HG03558 (cell line): Measurements from ENCODE around the gene ARHGAP15.
A peak's percentile ranks its signal among the peaks of the same experiment; 100 is the strongest.

ENCODE experiments used
- ATAC-seq: cut with Tn5 transposase; IDR thresholded peaks from one replicate; pipeline ENCODE4 v1.9.1; 2021; ENCODE audit warnings: moderate number of reproducible peaks; ENCODE audit not compliant: unreplicated experiment; ENCODE audit errors: extremely low read depth

The ARHGAP15 gene

DNA sequence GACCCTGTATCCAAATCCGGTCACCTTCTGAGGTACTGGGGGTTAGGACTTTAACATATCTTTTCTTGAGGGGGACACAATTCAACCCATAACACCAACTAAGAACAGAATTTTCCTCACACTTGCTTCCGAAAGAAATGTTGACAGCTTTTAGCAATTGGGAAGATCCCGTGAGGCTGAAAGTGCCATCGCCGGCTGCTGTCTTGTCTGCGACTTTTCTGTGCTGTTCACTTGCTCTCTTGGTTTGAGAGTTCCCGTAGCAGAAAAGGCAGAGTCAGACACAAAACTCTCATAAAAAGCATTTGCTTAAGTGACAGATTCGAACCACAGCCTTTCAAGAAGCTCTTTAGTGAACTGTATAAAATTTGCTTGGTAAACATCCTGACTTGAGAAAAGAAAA lies 253.4 kb downstream of the ARHGAP15 start:
- no peak for ATAC-seq

DNA sequence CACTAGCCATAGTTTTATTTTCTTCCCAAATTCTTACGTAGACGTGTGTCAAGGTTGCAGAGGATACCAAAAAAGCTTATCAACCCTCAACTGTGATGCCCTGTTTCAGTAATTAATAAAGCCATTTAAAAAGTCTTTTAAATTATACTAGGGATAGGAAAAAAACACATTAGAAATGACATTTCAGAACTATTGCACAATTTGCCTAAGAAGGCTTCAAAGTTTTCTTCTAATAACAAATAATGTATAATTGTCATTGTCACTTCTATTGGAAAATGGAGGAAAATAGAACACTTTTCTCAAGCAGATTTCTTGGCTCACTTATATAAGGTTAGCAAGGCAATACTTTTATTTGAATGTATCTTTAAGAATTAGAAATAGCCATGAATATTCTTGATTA lies 253.8 kb downstream of the ARHGAP15 start:
- ATAC-seq, result no peak

DNA sequence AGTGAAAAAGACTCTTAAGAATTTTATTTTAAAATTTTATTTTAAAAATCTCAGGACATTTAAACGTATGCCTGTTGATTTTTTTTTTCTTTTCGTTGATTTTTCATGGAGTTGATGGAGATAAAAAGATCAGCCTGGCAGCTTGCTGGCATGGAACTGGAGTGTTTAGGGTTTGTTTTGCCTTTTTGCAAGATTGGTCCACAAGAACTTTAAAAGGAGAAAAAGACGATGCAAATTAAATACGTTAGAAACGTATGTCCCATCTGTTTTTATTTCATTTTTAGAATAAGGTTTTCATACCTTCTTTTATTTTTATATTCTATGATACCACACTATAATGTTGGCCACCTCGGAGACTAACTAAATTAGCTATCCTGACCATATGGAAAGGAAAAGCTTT lies 254.9 kb downstream of the ARHGAP15 start:
- ATAC-seq, result no peak

DNA sequence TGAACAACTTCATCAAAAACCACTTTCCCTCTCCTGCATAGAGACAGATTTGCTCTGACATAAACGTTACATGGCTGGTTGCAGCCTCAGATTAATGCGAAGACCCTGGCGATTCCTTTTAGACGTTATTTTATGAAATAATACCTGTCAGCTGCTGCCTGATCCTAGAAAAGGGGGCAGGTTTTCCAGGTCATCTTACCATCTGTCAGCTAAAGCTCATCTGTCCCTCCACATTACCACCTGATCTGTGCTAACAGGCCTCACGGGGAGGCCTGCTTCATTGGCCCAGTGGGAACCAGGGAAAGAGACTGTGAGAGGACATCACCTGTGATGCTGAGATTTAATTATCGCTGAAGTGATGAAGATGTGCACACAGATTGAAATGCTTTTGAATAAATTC lies 261.0 kb downstream of the ARHGAP15 start:
- no peak for ATAC-seq

DNA sequence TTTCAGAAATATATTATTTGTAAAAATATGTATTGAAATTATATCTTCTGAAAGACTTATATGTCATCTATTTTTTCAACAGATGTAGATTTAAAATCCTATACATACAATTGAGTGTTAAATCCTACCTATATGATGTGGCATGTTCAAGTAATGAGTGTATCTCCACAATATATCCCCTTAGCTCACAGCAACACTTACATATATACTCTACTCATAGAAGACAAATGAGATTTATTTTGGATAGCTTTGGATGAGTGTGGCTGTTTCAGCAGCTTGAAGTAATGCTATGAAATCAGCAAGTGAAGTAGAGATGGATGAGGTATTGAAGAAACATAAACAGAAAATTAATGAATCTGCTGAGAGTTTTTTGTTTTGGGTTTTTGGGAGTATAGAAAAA lies 263.1 kb downstream of the ARHGAP15 start:
- no peak for ATAC-seq

DNA sequence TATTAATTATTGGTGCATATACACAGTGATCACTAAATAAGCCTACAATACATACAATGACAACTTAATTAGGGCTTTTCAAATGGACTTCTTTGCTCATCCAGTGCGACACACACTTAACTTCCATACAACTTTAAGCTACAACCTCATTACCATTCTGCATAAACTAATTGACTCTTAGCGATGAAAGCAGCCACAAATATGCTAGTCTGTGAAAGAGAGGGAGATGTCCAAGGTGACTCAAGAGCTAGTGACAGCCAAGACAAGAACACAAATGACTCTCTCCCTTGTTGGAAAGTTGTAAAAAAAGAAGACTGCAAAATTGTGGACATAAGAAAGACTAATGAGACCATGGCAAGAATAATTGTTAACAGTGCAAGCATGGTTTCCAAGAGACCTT lies 264.8 kb downstream of the ARHGAP15 start:
- ATAC-seq, result no peak

DNA sequence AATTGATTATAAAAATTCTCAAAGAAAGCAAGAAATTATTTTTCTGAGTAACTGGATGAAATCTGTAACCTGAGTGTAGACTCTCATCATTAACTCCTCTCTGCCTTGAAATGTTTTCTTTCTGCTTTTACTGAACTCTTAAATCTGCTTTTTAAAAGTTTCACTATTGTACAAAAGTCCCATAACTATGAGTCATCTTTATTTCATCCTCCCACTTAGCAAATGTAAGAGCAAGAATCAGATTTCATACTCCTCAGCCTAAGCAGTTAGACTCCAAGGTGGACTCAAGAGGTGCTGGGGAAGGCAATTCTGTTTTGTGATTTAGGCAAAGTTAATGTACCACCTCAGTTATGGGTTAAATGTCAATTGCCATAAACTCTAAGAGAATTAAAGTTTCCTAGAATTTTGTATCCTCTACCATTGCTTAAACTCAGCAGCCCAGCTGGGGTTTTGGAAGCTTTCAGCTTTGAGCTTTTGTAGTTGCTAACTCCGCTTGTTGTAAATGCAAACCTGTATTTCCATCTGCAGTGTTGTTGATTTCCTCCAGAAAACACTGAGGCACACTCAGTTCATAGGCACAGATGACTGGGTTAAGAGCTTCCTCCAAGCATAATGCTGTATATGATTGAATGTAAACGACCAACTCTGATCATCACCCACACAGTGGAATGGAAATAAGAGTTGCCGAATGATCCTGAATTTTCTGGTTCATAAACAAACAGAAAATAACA lies 268.8 kb downstream of the ARHGAP15 start:
- peak; percentile 59 for ATAC-seq

DNA sequence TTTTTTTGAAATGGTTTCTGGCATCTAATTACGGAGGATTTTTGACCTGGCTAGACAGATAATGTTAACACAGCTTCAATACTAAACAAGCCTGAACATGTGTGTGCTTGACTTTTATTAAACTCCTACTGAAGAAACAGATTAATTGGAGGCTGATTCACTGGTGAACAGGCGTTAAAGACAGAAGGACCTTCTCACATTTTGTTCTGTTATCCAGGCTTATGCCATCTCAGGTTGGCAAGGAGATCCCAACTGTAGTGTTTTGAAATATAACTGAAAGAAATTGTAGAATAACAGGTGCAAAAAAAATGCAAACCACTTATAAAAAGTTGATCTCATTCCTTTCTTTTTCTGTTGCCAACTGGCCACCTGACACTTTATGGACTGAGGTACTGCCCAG lies 269.6 kb downstream of the ARHGAP15 start:
- ATAC-seq, result no peak

DNA sequence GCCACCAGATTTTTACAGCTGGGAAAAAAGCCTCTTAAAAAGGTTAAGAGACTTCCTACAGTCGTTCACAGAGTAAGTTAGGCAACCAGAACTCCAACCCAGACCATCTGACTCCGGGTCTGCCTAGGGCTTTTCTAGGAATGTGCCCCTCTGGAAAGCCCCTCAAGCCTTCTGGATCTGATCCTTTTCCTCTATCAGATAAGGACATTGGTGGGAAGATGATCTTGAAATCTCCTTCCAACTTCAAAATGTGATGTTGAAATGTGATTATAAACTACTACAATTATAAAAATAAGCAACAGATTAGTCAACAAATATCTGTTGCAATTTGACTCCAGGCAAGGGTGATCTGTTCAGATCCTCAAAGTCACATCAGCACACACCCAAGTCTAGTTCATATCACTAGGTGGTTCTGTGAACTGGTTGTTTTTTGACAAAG lies 270.4 kb downstream of the ARHGAP15 start:
- ATAC-seq, result no peak

DNA sequence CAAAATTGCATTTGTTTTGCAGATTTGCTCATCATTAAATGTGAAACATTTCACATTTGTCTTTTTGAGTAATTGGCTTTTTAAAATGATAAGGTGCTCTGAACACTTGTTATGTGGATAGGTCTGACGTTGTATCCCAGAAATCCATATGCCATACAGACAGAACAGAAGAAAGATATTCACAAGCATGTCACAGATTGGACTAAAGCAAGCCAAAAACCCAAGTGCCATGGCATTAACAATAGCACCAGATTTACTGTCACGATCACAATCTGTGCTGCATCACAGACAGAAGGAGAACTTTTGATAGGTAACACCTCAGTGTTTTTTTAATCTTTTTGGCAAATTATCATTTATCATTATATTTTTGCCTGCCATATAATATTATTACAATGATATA lies 272.6 kb downstream of the ARHGAP15 start:
- ATAC-seq, result no peak

DNA sequence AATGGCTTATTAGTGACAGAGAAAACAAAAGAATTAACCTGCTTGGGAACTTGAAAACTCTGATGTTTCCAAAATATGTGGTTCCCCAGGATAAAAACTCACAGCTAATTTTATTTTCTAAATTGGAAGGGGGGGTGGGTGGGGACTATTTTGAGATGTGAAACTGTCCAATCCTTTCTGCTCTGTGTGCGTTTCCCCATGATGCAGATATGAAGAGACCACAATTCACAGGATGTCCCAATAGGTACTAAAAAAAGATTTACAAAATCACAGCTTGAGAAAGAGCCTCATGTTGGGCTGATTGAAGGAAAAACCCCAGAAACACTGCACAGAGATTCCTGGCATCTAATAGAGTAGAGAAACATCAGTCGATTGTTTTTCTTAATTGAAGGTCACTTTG lies 273.2 kb downstream of the ARHGAP15 start:
- no peak for ATAC-seq

DNA sequence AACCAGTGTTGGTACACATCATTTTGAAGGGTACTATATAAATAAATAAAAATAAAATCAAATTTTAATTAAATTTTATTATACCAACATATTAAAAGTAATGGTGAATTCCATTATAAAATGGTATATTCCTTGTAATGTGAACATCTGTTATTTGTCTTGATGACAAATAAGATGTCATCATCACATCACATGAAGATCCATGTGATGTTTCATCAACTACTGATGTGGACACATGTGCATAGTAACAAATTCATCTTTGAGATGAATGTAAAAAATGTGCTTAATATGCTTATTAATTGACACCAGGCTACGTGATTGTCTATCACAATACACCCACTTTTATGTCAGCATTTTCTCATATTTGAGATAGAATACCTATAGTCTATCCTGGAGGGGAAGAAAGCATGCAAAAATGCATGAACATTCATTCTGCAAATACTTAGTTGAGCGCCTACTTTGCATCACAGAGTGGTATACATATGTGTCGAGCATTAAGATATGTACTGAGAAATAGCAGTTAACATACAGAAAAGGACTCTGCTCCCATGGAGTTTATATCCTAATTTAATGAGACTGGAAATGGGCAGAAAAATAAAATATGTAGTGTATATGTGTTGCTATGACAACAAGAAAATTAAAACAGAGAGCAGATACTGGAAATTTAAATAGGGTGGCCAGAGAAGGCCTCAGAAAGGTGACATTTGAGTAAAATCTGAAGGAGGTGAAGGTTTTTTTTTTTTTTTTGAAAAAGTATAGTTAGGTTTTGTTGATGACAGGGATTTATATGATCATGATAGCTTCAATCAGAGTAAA lies 281.1 kb downstream of the ARHGAP15 start:
- no peak for ATAC-seq

DNA sequence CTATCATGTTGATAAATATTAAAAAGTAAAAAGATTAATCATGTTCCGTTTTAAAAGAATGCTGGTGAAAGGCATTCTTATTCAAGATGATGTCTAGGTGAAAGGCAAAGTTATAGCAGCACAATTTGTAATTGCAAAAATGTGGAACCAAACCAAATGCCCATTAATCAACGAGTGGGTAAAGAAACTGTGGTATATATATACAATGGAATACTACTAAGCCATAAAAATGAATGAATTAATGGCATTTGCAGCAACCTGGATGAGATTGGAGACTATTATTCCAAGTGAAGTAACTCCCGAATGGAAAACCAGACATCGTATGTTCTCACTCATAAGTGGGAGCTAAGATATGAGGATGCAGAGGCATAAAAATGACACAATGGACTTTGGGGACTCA lies 286.4 kb downstream of the ARHGAP15 start:
- ATAC-seq, result no peak

DNA sequence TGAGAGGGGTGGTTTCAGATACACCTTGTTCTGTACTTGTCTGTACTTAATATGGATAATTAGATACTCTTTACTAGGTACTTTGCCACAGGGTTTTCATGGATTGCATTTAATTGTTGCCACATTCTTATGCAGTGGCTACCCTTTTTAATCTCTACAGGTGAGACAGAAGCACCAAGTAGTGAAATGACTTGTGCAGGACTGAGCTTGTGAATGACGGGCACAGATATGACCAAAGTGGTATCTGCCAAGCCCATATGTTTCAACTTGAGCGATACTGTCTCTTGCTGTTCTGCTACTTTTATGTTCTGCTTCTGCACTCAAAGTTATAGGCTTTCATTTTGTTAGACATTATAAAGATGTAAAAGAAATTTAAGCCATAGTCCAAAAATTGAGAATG lies 288.2 kb downstream of the ARHGAP15 start:
- ATAC-seq, result no peak

DNA sequence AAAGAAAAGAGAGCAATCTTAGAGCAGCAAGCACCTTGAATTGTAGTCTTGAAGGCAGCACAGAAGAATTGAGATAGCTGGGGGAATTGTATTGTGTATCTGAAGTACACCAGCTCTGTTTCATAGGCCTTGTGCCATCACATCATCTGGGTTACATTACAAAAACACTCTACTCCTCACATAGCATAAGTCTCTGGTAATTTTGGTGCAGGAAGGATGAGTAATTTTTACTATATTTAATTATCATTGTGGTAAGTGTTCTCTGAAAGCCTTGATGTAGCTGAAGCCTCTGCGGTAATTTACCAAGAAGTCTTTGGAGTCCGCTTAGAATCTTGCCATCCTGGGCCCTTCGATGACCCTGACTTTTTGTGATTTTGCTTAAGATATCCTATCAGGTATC lies 291.1 kb downstream of the ARHGAP15 start:
- no peak for ATAC-seq

DNA sequence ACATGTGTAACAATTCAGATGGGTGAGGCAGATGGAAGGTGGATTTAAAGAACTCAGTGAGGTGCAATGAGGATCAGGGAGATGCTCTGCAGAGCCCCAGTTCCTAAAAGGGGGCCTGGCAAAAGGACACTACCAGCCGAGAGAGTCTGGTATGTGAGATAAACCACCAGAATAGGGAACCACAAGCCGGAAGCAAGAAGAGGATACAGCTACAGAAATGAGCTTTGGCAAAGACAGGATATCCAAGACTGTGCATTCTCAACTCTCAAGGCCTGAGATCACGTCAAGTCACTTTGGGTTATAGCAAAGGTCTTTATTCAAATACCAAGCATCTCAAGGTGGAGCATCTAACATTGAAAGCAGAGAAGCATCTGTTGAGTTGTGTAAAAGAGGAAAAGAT lies 293.5 kb downstream of the ARHGAP15 start:
- peak; percentile 83 for ATAC-seq

DNA sequence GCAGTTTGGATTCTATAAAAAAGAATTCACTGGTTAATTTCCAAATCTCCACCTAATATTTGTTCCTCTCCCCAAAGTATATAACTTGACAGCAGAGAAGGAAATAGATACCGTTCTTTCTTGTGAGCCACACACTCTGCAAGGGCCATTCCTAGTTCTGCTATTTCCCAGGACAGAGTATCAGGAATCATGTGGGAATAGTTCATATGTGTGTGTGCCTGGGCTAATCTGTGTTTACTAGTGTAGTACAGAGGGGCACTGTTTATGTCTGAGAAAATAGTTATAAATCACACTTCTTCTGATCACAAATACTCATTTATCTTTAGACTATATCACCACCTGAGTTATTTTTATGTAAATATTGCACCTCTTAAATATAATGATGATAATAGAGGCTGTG lies 296.7 kb downstream of the ARHGAP15 start:
- ATAC-seq, result no peak

DNA sequence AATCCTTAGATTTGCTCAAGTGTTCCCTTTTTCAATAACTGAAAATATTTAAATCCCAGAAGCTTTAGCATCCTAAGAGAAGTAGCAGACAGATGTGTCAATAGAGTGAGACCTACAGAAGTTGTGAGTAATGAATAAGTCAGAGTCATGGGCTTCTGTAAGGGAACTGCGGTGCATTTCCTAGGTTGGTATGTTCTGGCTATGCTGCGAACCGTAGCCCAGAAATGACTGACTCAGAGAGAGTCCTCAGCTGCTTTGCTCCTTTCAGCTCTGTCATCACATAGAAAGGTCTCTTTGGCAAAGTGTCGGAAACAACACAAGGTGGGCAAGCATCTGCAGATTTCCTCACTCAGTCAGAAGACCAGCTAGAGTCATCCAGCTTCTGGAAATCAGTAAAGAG lies 297.1 kb downstream of the ARHGAP15 start:
- ATAC-seq, result no peak

DNA sequence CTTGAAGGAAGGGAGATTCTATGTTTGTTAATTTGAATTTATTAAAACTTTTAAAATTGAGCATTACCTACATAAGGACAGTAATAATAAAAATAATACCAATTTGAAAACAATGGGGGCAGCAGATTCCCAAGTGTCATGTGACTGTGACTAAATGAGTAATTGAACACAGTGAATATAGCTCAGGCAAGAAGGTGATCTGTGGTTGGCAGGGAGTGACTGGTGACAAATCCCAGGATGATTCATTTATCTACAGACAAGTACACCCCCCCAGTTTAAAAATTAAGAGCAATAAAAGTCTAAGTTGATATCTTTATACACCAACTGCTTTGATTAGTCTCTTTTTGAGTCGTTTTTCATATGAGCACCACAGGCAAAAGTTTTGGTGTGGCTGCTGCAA lies 299.5 kb downstream of the ARHGAP15 start:
- no peak for ATAC-seq

DNA sequence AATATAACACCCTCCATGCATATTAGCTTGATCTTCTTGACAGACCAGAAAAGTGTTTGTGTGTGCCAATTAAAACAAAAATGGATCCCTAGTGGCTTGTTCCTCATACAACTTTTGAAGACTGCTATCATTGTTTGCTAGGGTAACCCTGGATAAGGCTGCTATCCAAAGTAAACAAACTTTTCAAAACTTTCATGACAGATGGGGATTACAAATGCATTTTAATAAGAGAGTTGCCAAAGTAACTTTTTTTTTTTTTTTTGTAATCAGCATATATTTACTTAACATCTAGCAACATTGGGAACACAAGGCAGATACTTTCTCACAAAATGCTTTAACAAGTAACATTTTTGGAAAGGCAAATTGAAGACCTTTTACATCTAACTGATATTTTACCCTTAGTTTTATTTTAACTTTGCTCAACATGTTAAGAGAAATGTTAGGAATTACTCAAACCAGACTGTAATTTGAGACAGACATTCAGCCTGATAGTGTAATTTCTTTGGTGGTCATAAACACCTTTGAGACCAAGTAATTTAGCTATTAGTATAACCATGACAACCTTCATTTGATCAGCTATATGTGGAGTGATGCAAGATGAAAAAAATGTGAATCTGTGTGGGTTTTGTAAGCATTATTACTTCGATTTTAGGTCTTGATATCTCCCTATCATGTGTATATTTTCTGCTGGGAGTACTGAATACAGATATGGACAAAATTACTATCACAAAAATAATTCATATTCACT lies 300.9 kb downstream of the ARHGAP15 start:
- no peak for ATAC-seq

DNA sequence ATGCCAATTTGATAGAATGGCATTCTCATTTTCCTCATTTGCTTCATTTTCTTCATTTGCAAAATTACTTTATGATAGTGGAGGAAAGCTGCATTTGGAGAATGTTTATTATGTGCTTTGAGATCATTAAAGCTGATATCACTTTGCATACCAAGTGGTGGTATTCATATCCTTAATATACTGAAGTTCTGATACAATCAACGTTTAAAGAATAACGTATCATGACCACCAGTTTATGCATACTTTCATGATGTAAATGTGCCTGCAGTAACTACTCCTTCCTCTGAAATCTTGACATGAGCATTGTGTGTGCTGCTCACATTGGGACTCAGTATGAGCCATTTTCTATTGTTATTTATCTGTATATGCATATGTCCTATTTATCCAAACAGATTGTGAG lies 302.1 kb downstream of the ARHGAP15 start:
- ATAC-seq, result no peak
